CD4-positive, alpha-beta T cell treated with Interleukin-6 for 4 hours (primary cell): ENCODE data around the gene ATP6V0B.

Experiments
- DNase-seq: peaks from one replicate; pipeline ENCODE4 v3.0.0-alpha.2; 2020; ENCODE audit warnings: mixed read lengths

The ATP6V0B gene

DNA sequence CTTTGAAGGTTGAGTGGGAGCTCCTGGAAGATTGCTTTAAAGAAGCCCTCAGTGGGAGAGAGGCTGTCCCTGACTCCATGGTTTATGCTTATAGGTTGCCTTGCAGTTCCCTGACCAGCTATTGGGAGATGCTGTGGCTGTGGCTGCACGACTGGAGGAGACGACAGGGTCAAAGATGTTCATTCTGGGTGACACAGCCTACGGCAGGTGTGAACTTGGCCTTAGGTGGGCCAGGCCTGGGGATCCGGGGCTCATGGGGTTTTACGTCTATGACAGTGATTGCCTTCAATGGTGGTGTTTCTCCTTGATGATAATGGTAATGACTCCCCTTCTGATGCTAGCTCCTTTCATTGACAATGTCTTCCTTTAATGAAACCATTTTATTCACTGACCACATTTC is 4.3 kb upstream of the ATP6V0B start:
- no peak for DNase-seq

DNA sequence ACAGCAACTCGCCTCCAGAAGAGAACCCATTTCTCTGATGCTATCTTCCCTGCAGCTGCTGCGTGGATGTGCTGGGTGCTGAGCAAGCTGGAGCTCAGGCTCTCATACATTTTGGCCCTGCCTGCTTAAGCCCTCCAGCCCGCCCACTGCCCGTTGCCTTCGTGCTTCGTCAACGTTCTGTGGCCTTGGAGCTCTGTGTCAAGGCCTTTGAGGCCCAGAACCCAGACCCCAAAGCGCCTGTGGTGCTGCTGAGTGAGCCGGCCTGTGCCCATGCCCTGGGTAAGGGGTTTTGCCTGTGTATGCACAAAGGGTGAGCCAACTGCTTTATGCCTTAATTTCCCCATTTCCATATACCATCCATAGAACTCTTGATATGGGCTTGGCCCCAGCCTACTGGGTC is 3.8 kb upstream of the ATP6V0B start:
- DNase-seq: no peak

DNA sequence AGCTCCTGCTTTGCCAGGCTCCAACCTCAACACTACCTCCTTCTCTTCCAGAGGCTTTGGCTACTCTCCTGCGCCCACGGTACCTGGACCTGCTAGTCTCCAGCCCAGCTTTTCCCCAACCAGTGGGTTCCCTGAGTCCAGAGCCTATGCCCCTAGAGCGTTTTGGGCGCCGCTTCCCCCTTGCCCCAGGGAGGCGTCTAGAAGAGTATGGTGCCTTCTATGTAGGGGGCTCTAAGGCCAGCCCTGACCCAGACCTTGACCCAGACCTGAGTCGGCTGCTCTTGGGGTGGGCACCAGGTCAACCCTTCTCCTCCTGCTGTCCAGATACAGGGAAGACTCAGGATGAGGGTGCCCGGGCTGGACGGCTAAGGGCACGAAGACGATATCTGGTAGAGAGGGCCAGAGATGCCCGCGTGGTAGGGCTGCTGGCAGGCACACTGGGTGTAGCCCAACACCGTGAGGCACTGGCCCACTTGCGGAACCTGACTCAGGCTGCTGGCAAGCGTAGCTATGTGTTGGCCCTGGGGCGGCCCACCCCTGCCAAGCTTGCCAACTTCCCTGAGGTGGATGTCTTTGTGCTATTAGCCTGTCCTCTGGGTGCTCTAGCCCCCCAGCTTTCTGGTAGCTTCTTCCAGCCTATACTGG is 3.3 kb upstream of the ATP6V0B start:
- no peak for DNase-seq

DNA sequence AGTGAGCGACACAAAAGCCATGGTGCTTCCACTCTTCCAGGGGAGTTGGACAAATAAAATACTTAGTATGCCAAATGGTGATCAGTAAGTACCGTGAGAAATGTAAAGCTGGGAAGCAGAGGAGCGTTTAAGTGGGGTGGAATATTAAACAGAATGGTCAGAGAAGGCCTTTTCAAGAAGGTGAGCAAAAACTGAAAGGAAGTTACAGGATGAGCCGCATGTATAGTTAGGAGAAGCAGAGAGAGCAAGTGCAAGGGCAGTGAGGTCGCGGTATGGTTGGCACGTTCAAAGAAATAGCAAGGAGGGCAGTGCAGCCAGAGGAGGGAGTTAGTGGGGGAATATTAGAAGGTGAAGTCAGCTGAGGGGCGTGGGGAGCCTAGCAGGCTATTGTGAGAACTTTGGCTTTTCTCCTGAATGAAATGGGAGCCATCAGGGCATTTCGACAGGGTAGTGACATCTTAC is 748 bp upstream of the ATP6V0B start:
- DNase-seq: no peak

DNA sequence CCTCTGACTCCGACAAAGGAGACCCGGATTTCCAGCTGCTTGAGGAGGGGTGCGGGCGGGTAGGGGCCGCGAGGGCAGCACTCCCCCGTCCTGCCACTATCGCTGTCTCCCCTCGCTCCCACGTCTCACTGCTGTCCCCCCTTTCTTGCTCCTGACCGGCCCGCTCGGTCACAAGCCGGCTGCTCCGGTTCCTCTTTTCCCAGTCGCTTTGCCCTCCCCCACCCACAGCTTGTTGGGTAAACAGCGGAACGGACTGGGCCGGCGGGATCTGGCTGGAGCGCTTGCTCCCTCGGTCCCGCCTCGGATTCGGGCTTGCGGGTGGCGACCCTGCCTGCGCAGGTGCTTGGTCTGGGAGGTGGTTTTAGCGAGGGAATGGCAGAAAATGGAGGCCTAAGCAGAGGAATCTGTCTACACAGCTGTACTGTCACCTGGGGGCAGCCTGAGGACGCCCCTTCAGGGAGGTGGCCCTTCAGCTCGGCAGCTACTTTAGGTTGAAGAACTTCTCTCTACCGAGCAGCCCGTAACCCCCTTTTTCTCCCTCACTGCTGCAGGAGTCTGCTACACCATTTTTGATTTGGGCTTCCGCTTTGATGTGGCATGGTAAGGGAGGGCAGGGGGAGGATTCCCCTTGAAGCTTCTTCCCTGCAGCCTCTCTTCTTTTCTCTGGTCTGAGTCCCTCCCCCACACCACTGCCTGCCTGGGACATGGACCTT is 645 bp downstream of the ATP6V0B start:
- DNase-seq: peak; percentile 60

DNA sequence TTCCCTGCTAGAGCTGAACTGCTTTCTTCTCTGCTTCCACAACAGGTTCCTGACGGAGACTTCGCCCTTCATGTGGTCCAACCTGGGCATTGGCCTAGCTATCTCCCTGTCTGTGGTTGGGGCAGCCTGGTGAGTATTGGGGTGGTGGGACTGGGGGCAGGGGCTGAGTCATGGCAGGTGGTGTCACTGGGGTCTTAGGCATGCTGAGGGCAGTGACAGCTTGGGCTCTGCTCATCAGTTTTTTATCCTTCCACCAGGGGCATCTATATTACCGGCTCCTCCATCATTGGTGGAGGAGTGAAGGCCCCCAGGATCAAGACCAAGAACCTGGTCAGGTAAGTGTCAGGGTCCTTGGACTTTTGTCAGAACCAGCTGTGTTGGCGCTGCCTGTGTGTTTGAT is 1.3 kb downstream of the ATP6V0B start:
- DNase-seq: no peak

DNA sequence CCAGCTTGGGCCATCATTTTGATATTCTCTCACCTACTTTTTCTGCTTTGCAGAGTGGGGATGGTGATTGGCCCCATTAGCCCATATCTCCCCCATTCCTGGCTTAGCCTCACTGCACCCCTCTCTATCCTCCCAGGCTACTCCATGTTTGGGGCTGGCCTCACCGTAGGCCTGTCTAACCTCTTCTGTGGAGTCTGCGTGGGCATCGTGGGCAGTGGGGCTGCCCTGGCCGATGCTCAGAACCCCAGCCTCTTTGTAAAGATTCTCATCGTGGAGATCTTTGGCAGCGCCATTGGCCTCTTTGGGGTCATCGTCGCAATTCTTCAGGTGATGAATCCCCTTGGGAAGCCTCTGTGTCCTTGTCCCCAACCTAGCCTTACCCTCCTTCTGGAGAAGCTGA is 2.1 kb downstream of the ATP6V0B start:
- no peak for DNase-seq

DNA sequence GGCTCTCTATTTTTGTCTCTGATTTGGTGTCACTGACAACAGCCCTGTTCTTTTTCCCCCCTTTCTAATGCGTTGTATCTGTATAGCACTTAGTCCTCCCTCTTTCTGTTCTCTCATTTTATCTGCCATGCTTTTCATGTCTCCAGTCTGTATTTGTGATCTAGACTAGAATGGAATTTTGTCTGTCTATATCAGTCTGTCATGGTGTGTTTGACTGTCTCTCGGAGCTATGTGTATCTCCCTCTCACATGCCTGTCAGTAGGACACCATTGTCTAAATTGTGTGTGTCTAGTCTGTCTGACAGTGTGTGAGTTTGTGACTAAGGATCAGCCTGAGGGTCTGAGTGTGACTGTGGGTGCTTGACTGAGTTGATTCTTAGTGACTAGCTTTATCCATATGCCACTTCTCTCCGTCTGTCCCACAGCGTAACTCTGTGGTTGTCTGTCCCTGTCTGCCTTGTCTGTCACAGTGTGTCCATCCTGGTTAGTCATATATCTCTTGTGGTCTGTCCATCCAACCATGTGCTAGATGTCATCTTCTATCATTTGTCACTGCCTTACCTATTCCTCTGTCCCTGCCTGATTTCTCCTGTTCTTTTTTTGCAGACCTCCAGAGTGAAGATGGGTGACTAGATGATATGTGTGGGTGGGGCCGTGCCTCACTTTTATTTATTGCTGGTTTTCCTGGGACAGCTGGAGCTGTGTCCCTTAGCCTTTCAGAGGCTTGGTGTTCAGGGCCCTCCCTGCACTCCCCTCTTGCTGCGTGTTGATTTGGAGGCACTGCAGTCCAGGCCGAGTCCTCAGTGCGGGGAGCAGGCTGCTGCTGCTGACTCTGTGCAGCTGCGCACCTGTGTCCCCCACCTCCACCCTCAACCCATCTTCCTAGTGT is 2.9 kb downstream of the ATP6V0B start:
- no peak for DNase-seq

DNA sequence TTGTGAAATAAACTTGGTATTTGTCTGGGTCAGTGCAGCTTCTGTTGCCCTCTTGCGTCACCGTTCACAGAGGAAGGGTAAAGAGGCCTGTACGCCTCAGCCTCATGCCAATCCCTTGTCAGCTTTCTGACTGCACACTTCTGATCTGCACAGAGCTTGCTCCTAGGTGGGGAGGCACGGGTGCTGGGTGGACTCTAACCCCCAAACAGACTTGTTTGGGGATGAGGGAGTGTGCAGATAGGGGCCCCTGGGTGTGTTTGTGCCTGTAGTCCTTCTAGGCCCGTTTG is 3.4 kb downstream of the ATP6V0B start:
- DNase-seq: no peak

DNA sequence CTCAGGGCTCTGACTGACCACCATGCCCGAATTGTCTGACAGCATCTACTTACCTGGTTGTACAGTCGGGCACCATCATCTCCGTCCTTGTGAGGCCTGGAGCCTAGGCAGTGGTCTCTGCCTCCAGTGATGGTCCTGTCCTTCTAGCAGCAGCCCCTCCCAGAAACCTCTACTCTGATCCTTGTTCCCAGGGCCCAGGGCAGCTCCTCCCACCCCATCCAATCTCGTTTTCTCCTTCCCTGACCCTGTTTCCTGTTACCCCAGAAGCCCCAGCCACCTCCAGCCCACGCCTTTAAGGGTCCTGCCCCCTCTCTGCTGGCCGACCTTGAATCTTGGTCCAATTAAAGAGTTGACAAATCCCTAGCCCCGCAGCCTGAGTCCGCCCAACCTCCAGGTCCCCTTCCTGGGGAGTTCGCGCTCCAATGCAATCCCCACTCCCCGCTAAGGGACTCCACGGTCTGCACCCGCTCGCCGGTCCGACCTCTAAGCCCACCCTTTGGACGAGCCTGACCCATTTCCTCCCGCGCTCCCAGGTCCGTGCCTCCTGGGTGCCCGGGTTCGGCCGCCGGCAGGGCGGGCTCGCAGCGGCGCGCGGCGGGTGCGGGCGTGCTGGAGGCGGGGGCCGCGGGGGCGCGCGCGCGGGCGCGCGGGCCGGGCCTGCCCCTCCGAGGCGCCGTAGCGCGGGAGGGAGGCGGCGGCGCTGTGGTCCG is 3.9 kb downstream of the ATP6V0B start, which contains the start of gene B4GALT2:
Gene B4GALT2 (plus strand): TSS at position 660 of the 710 bp plus-strand sequence. CDS start 1,951 bp downstream, outside the sequence.
- peak; percentile 33 for DNase-seq

DNA sequence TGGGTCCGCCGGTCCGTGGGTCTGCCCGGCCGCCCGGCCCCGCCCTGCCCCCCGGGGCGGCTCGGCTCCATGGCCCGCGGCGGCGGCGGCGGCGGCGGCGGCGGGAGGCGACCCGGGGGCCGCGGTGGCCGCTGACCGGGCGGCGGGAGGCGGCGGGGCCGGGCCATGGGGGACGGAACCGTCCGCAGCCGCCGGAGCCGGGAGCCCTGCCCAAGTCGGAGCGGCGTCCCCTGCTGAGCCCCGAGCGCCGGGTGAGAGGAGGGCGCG is 4.4 kb downstream of the ATP6V0B start:
- DNase-seq: no peak

DNA sequence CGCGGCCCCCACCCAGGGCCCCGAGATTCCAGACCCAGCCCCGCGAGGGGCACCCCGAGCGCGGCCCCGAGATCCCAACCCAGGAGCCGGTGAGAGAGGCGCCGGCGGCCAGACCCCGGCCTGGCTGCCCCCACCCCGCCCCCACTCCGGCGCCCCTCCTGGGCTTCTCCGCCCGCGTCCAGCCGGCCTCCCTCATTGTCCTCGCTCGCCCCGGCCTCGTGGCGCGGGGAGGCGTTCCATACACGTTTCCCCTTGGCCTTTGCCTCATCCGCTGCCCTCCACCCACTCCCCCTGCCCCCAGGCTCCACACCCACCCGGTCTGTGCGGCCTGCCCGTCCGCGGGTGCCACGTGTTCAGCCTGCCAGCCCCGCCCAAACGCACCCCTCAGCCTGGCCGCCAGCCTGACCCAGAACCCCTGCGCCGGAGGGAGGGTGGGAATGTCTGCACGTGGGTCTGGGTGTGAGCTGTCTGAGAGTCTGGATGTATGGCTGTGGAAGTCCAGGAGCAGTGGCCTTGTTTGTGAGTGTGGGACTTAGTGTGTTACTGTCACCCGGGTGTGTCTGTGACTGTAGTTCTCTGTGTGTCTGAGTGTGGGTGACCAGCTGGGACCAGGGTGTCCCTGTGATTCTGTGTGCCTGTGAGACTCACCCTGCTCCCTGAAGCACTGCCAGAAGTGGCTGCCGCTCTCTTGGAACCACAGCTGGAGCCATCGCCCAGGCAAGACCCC is 4.9 kb downstream of the ATP6V0B start:
- peak; percentile 16 for DNase-seq

DNA sequence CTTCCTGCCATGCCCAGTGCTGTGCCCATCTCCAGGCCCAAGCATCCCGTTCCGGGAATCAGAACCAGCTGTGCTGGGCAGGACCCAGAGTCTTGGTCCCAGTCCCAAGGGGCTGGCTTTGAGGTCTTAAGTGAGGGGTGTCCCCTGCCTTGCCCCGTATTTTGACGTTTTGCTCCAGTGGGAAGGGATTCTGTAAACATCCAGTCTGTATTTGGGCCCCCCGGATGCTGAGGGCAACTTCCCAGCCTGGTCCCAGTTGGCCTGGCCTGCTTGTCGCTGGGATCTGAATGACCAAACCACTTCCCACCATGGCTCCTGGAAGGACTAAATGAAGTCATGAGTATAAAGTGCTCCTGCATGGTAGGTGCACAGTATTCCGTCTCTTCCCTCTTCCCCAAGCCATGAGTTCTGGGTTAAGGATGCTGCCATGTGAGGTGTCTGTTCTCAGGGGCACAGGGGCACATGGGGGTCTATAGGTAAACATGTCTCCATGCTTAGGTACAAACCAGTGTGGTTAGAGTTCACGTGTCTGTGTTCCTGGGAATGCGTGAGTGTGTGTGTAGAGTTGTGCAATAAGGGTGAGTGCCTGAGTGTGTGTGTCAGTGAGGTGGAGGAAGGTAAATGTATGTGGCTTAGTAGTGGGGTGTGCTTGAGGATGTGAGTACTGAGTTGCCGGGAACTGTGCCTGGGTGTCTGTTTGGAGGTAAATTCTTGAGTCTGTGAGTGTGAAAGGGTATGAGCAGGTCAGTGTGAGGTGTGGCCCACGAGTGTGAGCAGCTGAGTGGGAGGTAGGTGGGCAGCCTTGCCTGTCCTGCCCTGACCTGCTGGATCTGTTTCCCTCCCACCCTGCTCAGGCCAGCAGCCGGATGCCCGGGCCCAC is 5.7 kb downstream of the ATP6V0B start:
- DNase-seq: no peak

DNA sequence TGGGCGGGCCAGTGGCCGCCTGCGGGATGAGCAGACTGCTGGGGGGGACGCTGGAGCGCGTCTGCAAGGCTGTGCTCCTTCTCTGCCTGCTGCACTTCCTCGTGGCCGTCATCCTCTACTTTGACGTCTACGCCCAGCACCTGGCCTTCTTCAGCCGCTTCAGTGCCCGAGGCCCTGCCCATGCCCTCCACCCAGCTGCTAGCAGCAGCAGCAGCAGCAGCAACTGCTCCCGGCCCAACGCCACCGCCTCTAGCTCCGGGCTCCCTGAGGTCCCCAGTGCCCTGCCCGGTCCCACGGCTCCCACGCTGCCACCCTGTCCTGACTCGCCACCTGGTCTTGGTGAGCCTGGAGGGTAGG is 6.4 kb downstream of the ATP6V0B start:
- no peak for DNase-seq

DNA sequence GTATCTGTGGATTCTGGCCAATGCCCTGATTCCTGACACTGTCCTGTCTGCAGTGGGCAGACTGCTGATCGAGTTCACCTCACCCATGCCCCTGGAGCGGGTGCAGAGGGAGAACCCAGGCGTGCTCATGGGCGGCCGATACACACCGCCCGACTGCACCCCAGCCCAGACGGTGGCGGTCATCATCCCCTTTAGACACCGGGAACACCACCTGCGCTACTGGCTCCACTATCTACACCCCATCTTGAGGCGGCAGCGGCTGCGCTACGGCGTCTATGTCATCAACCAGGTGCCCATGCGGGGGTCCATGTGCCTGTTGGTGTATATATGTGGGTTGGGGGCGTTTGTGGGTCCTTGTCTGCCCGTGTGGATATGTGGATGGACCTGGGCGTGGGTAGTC is 6.9 kb downstream of the ATP6V0B start:
- no peak for DNase-seq

DNA sequence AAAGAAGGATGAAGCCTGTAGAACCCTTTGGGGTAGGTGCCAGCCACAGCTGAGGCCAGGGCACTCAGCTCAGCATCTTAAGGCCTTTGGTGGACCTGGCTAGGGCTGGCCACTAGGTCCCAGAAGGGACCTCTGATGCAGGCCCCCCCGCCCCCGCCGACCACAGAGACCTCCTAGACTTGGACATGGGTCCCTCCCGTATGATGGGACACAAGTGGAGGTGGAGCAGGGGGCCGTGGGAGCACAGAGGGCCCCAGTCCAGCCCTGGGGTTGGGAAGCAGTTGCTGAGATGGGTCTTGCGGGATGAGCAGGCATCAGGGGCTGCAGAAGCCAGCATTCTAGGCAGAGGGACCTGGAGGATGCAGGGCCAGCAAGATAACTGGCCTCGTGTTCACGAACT is 7.5 kb downstream of the ATP6V0B start:
- DNase-seq: no peak

DNA sequence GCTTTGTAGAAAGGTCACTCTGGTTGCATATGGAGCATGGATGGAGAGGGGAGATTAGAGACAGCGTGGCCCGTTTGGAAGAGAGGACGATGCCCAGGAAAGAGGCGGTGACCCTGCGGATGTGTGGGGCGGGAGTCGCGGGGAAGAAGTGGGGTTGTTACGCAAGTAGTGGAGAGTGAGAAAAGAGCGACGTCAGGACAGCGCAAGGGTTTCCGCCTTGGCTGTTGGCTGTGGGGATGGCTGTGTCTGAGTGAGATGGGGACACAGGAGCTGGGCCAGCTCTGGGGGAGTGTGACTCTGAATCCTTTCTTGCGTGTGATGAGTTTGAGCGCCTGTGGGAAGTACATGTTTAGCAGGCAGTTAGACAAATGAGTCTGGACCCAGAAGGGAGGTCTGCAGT is 8.0 kb downstream of the ATP6V0B start:
- DNase-seq: no peak

DNA sequence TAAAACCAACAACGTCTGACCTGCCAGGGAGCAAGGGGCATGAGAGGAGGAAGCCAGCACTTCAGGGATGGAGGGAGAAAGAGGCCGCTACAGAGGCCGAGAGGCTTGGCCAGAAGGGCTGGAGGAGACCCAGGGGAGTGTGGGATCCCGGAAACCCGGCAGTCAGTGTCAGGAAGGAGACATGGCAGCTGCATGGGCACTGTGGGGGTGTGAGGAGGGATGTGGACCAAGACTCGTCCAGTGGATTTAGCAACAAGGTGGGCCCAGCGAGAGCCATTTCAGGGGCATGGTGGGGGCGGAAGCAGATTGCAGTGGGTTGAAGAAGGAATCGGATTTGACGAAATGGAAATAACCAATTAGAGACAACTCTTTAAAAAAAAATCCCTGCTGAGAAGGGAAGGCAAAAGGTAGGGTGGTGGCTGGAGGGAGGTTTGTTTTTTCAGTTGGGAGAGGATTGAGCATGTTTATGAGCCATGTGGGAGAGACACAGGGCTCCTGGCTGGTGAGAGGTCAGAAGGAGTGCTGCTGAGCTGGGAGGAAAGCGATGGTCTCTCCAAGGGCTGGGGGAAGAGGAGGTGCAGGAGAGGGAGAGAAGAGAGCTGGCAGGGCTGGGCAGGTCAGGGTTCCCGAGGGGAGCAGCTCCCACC is 8.6 kb downstream of the ATP6V0B start:
- no peak for DNase-seq

DNA sequence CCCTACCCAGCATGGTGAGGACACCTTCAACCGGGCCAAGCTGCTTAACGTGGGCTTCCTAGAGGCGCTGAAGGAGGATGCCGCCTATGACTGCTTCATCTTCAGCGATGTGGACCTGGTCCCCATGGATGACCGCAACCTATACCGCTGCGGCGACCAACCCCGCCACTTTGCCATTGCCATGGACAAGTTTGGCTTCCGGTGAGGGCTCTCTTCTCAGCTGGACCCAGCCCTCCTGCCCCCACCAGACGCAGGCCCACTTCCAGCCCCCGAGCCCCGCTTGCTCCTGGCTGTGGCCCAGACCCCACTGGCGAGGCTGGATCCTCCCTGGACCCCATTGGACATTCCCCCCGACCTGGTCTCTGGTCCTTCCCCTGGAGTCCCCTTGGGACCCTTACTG is 10.1 kb downstream of the ATP6V0B start:
- no peak for DNase-seq

DNA sequence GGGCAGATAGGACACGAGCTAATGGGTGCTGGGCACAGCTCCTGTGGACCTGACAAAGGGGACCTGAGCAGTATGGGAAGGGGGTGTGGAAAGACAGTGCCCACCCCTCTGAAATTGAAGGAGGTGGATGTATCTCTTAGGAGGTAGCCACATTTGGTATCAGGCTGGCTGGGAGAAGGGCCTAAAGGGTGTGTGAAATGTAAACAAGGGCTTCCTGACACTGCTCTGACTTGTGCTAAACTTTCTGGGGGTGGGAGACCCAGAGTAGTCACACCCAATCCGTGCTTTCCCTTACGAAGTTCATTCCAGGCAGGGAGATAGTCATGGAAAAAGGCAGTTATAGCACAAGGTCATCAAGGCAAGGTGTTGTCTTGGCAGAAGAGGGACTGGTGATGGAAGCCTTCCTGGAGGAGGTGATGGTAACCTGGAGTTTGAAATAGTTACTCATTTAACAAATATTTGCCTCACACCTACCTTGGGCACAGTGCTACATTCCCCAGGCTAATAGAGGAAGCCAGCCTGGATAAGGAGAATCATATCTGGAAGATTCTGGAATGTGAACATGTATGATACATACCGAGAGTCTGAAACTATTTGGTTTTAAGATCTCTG is 11.3 kb downstream of the ATP6V0B start:
- no peak for DNase-seq

DNA sequence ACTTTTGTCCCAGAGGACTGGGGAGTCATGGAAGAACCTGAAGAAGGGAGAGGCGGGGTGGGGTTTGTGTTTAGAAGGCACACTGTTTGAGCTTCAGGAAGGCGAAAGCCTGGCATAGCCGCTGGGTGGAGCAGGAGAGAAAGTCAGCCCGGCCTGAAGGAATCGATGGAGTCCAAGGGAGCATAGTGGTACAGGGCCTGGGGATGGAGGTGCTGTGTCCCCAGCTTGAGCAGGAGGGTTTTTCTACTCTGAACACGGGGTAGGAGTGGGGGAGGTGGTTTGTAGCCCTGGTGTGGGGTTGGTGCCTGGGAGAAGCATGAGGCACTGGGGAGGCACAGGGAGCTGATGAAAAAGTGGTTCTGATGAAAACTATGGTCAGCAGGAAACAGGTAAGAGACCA is 12.0 kb downstream of the ATP6V0B start:
- DNase-seq: no peak
